Posterior vena cava (tissue), 2 donors: Measurements from ENCODE around the gene BGN. TPM values are rescaled to one million over a fixed set of nuclear protein-coding genes. Genes with fewer than 3 reads are reported as not detected.
A peak's percentile ranks its signal among the peaks of the same experiment; 100 is the strongest.

Experiments used
- DNase-seq: peaks from one replicate; pipeline ENCODE4 v3.0.0-alpha.2; 2020; ENCODE audit warnings: low spot score
- intact Hi-C, 2 donors: fragments of 100-400 bp; cut with DNase I; formaldehyde crosslinking; loops; one replicate each; pipeline versions ENCODE4 v1.14.1 to v1.14.2; 2022 to 2023
- total RNA-seq, 2 donors: library from RNA; stranded (reverse); fragmentation: NEBNext Ultra II Directional; extraction: Animal tissue kit (Norgen Biotek cat#: 25700); gene quantifications; one replicate each; pipeline ENCODE4 v1.2.1, GENCODE V29; 2021
- donor health status: DM: yes; HTN: yes; CAD: no.
- donor health status: DM: yes; HTN: yes; CAD: no.

Gene BGN
- total RNA-seq, 2 donors from 2014 or later: 392 to 743 TPM

- DNase-seq: no peak
- intact Hi-C loops: no loop called here
Observed at GRCh38 chrX:153517946-153518834, 23.4 kb downstream of the BGN start.

DNA sequence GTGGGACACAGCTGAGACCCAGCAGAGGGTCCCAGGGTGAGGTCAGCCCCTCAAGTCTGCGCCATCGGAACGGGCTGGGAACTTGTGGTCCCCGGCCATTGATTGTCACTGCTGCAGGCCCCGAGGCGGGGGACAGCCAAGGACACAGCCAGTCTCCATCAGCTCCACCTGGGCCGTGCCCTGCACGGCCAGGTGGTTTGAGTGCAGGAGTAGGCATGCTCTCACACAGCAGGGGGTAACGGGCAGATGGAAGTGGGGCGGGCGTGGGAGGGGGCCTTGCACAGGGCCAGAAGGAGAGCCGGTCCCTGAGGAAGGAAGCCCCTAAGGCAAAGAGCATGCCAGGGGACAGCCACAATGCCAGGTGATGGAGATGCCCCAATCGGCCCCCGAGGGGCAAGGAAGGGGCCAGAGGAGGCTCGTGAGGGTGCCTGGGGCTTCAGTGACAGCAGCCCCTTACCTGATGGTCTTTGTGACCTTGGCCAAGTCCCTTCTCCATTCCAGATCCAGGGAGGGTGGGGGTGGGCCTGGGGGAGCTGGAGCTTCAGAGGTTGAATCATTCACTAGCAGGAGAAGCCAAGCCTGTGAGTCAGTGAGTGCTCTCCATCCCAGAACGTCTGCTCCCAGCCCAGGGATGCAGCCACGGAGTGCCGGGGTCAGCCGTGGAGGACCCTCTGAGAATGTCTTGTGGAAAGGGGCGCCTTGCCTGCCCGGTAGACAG lies 24.9 kb downstream of the BGN start:
- intact Hi-C loops: no loop called here

GRCh38 chrX:153520287-153520917 lies 25.6 kb downstream of the BGN start:
- DNase-seq: no peak
- intact Hi-C loops: no loop called here

More for the DNA sequence above, 24.9 kb downstream of the BGN start:
- no peak for DNase-seq

- no peak for DNase-seq
- intact Hi-C loops: no loop called here
Observed at GRCh38 chrX:153521034-153521433, 26.3 kb downstream of the BGN start.

DNA sequence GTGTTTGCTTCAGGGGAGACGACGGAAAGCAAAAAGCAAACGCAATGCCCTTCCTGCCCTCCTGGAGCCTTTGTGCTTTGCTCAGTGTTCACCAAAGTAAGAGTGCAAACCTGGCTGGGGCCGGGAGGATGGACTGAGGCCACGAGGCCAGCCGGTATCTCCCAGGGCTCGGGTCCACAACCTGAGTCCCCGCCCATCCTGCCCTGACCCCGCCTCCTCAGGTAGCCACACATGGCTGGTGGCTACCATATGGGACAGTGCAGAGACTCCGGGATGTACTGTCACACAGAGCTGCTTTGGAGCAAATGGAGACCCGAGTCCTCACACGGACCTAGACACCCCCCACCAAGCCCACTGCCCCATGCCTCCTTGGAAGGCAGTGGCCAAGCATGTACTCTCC lies 27.5 kb downstream of the BGN start:
- DNase-seq: no peak
- intact Hi-C loops: no loop called here

GRCh38 chrX:153523269-153523668 lies 28.5 kb downstream of the BGN start:
- intact Hi-C loops: no loop called here
- DNase-seq: no peak

- intact Hi-C loops: no loop called here
- DNase-seq: no peak
Observed at GRCh38 chrX:153524234-153524633, 29.5 kb downstream of the BGN start.

- intact Hi-C loops: no loop called here
- no peak for DNase-seq
Observed at GRCh38 chrX:153525451-153525850, 30.7 kb downstream of the BGN start.

DNA sequence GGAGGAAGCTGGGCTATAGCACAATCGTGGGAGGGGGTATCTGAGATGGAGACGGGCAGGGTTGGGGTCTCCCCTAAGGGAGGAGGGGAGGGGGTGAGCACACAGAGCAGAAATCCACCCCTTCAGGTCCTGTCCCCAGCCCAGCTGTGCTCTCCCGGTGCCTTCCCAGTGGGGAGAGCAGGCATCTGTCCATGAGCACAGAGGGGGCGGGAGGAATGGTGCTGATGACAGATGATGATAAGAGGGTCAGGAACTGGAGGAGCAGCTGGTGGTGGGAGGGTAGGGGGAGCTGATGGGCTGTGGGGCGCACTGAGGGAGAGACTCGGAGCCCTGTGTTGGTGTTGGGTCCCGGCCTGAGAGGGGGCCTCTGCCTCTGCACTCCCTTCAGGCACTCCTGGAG lies 31.3 kb downstream of the BGN start:
- DNase-seq: no peak
- intact Hi-C loops: no loop called here

- intact Hi-C loops: no loop called here
- DNase-seq: no peak
Observed at GRCh38 chrX:153526801-153527200, 32.0 kb downstream of the BGN start.

DNA sequence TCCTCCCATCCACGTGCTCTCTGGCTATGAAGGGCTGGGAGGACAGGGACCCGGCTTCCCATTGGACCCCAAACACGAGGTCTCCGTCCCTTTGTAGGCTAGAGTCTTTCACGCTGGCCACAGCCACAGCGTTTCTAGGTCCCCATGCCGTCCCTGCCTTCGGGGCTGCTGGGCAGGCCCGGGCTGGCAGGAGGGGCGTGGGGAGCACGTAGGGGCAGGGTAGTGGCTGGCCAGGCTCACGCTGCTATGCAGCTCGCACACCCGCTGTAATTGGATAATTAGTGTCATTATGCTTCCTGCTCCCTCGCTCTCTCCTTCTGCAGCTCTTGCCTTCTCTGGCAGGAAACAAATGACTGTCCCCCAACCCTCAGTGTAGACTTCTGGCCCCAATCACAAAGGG lies 32.4 kb downstream of the BGN start:
- intact Hi-C loops: no loop called here
- DNase-seq: no peak

DNA sequence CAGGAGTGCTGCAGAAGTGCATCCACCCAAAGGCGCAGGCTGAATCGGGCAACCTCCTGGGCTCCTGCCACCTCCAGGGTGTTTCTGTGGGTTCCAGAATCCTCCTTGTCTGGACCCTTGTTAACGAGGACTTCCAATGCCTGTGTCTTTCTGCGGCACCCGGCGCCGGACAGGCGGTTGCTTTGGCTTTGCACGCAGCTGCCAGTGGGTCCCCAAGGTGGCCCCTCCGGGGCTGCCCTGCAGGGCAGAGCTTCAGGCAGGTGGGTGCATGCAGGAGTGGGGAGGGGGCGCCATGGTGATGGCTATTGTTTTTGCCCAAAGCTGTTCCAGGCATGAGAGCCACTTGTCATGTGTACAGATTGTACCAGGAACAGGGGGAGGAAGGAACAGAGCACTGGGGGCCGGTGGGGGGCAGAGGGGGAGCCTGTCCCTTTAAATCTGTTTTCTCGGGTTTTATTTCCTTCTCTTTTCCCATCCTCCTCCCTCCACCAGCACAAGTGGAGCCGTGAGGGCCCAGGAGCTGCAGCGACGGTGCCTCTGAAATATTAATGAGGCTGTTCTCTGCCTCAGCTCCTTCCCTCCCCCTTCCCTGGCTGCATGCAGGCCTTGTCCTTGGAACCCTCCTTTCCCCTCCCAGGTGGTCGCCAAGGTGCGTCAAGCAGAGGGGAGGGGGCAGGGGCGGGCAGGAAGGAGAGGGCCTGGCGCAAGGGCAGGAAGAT lies 35.8 kb downstream of the BGN start:
- intact Hi-C loops: no loop called here
- no peak for DNase-seq

- no peak for DNase-seq
- intact Hi-C loops: no loop called here
Observed at GRCh38 chrX:153533091-153533490, 38.3 kb downstream of the BGN start.

- intact Hi-C loops: no loop called here
- no peak for DNase-seq
Observed at GRCh38 chrX:153537080-153537479, 42.3 kb downstream of the BGN start.

GRCh38 chrX:153537526-153538295 lies 42.9 kb downstream of the BGN start:
- intact Hi-C loops: no loop called here
- no peak for DNase-seq

GRCh38 chrX:153538424-153538823 lies 43.6 kb downstream of the BGN start:
- intact Hi-C loops: no loop called here
- DNase-seq: no peak

- peak; percentile 90 for DNase-seq
- intact Hi-C loops: no loop called here
Observed at GRCh38 chrX:153539171-153539978, 44.6 kb downstream of the BGN start.

GRCh38 chrX:153539979-153540358 lies 45.2 kb downstream of the BGN start:
- no peak for DNase-seq
- intact Hi-C loops: loop anchor here in 1 of 2 donors (1.0 kb wide), 1 partner anchor 45 kb away; no protein-coding TSS in a partner anchor
